Progenitor cell of endocrine pancreas (in vitro differentiated cells): Measurements from ENCODE around the gene SIK1. TPM values are rescaled to one million over a fixed set of nuclear protein-coding genes. Genes with fewer than 3 reads are reported as not detected.
"Not testable (repeated sequence)": the region's sequence is repeated elsewhere in the genome, so short reads cannot be mapped to it uniquely, and the experiment has no call there.

ENCODE experiments used
- DNase-seq: peaks from one replicate; pipeline ENCODE4 v3.0.0; 2021; ENCODE audit warnings: low spot score; ENCODE audit not compliant: unreplicated experiment
- H3K27ac Mint-ChIP-seq: 2 replicates; pipeline ENCODE4 v1.8.0; 2021; ENCODE audit warnings: mild to moderate bottlenecking, moderate library complexity, mixed read lengths
- H3K27me3 Mint-ChIP-seq: 2 replicates; pipeline ENCODE4 v1.8.0; 2021; ENCODE audit warnings: mixed read lengths
- H3K36me3 Mint-ChIP-seq: 2 replicates; pipeline ENCODE4 v1.8.0; 2022; ENCODE audit warnings: mixed read lengths; ENCODE audit not compliant: insufficient read depth
- H3K4me1 Mint-ChIP-seq: 2 replicates; pipeline ENCODE4 v1.8.0; 2021; ENCODE audit warnings: low read depth, mixed read lengths
- H3K4me3 Mint-ChIP-seq: 2 replicates; pipeline ENCODE4 v1.8.0; 2021; ENCODE audit warnings: low read depth, mild to moderate bottlenecking, moderate library complexity, mixed read lengths
- H3K9me3 Mint-ChIP-seq: 2 replicates; pipeline ENCODE4 v1.8.0; 2021; ENCODE audit warnings: low read depth, mixed read lengths
- total RNA-seq: library from RNA; stranded (reverse); gene quantifications from 2 replicates; pipeline ENCODE4 v1.2.1, GENCODE V29; 2021

The SIK1 gene
- total RNA-seq, 1 donor from 2014 or later = 8.8 TPM

- H3K4me1 Mint-ChIP-seq, H3K27ac Mint-ChIP-seq, H3K27me3 Mint-ChIP-seq, H3K36me3 Mint-ChIP-seq, H3K9me3 Mint-ChIP-seq, H3K4me3 Mint-ChIP-seq, DNase-seq: not testable (repeated sequence)
These were observed 27.2 kb upstream of the SIK1 start for GRCh38 chr21:43454176-43454575.

GRCh38 chr21:43451850-43452249 is 24.9 kb upstream of the SIK1 start:
- not testable (repeated sequence) for H3K4me3 Mint-ChIP-seq, DNase-seq, H3K4me1 Mint-ChIP-seq, H3K36me3 Mint-ChIP-seq, H3K27me3 Mint-ChIP-seq, H3K27ac Mint-ChIP-seq, H3K9me3 Mint-ChIP-seq

- not testable (repeated sequence) for H3K27me3 Mint-ChIP-seq, H3K9me3 Mint-ChIP-seq, DNase-seq, H3K4me1 Mint-ChIP-seq, H3K4me3 Mint-ChIP-seq, H3K36me3 Mint-ChIP-seq, H3K27ac Mint-ChIP-seq
These were observed 23.4 kb upstream of the SIK1 start for GRCh38 chr21:43450287-43450686.

GRCh38 chr21:43447353-43447977 is 20.5 kb upstream of the SIK1 start:
- H3K36me3 Mint-ChIP-seq, H3K9me3 Mint-ChIP-seq, H3K27me3 Mint-ChIP-seq: not testable (repeated sequence)

GRCh38 chr21:43446277-43446932 is 19.5 kb upstream of the SIK1 start:
- not testable (repeated sequence) for H3K27ac Mint-ChIP-seq, H3K4me1 Mint-ChIP-seq, H3K36me3 Mint-ChIP-seq, DNase-seq, H3K9me3 Mint-ChIP-seq, H3K4me3 Mint-ChIP-seq, H3K27me3 Mint-ChIP-seq

More at GRCh38 chr21:43447353-43447977, 20.5 kb upstream of the SIK1 start:
- H3K4me3 Mint-ChIP-seq, H3K27ac Mint-ChIP-seq, DNase-seq, H3K4me1 Mint-ChIP-seq: not testable (repeated sequence)

GRCh38 chr21:43444524-43444923 is 17.6 kb upstream of the SIK1 start:
- not testable (repeated sequence) for DNase-seq, H3K27me3 Mint-ChIP-seq, H3K4me3 Mint-ChIP-seq, H3K9me3 Mint-ChIP-seq, H3K27ac Mint-ChIP-seq, H3K4me1 Mint-ChIP-seq, H3K36me3 Mint-ChIP-seq

- not testable (repeated sequence) for H3K4me3 Mint-ChIP-seq, DNase-seq, H3K27ac Mint-ChIP-seq, H3K4me1 Mint-ChIP-seq, H3K36me3 Mint-ChIP-seq, H3K27me3 Mint-ChIP-seq, H3K9me3 Mint-ChIP-seq
These were observed 15.6 kb upstream of the SIK1 start for GRCh38 chr21:43442571-43442970.

- not testable (repeated sequence) for DNase-seq, H3K27me3 Mint-ChIP-seq, H3K9me3 Mint-ChIP-seq
These were observed 14.2 kb upstream of the SIK1 start for GRCh38 chr21:43440835-43441727.

GRCh38 chr21:43439316-43440075 is 12.6 kb upstream of the SIK1 start:
- H3K27ac Mint-ChIP-seq, H3K4me3 Mint-ChIP-seq, H3K36me3 Mint-ChIP-seq, H3K9me3 Mint-ChIP-seq, DNase-seq, H3K4me1 Mint-ChIP-seq, H3K27me3 Mint-ChIP-seq: not testable (repeated sequence)

More at GRCh38 chr21:43440835-43441727, 14.2 kb upstream of the SIK1 start:
- H3K4me3 Mint-ChIP-seq, H3K4me1 Mint-ChIP-seq, H3K36me3 Mint-ChIP-seq, H3K27ac Mint-ChIP-seq: not testable (repeated sequence)

GRCh38 chr21:43436272-43436671 is 9.3 kb upstream of the SIK1 start:
- H3K9me3 Mint-ChIP-seq, H3K27ac Mint-ChIP-seq, DNase-seq, H3K27me3 Mint-ChIP-seq, H3K4me1 Mint-ChIP-seq, H3K36me3 Mint-ChIP-seq, H3K4me3 Mint-ChIP-seq: not testable (repeated sequence)

- not testable (repeated sequence) for DNase-seq, H3K4me3 Mint-ChIP-seq, H3K4me1 Mint-ChIP-seq, H3K9me3 Mint-ChIP-seq, H3K27me3 Mint-ChIP-seq, H3K27ac Mint-ChIP-seq, H3K36me3 Mint-ChIP-seq
These were observed 6.6 kb upstream of the SIK1 start for GRCh38 chr21:43433340-43434136.

GRCh38 chr21:43430830-43431416 is 4.0 kb upstream of the SIK1 start:
- not testable (repeated sequence) for H3K9me3 Mint-ChIP-seq, H3K36me3 Mint-ChIP-seq, H3K27ac Mint-ChIP-seq, H3K4me1 Mint-ChIP-seq, H3K4me3 Mint-ChIP-seq, H3K27me3 Mint-ChIP-seq, DNase-seq
